CD4-positive, alpha-beta T cell treated with Interleukin-15 for 1 hour (primary cell): ENCODE data around the gene RHD.
"Not testable (repeated sequence)": the region's sequence is repeated elsewhere in the genome, so short reads cannot be mapped to it uniquely, and the experiment has no call there.

Source experiments
- DNase-seq: peaks from one replicate; pipeline ENCODE4 v3.0.0-alpha.2; 2020

Gene RHD

DNA sequence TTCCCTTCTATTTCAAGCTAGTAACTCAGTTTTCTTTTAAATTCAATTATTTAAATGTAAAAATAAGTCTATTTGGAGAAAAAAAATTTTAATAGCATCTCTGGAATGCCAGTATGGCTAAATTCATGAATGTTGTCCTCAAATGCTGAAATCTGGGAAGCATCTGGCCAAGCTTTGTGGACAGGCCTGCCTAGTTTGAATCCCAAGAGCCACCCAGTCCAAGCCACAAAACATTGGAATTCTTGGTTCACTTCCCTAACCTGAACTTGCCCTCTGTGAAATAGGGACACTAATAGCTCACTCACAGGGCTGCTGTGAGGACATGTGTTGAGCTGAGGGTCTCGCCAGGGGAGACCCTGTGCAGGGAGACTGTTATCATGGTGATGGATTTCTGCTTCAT lies 37.2 kb downstream of the RHD start:
- DNase-seq, result not testable (repeated sequence)

- DNase-seq, result not testable (repeated sequence)
These were observed 40.6 kb downstream of the RHD start for GRCh38 chr1:25312806-25313470.

- not testable (repeated sequence) for DNase-seq
These were observed 48.1 kb downstream of the RHD start for GRCh38 chr1:25320314-25320938.

DNA sequence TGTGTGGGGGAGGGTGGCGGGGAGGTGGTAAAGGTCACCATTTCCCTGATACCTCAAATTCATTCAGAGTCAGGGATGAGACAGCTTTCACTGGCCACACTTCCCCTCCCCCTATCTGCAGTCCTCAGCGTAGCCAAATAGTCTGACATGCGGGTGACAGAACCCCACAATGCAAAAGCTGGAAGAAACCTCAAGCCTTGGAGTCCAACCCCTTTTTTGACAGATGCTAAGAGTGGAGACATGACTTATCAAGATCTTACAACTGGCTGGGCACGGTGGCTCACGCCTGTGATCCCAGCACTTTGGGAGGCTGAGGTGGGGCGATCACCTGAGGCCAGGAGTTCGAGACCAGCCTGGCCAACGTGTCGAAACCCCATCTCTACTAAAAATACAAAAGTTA lies 49.8 kb downstream of the RHD start:
- DNase-seq, result not testable (repeated sequence)

DNA sequence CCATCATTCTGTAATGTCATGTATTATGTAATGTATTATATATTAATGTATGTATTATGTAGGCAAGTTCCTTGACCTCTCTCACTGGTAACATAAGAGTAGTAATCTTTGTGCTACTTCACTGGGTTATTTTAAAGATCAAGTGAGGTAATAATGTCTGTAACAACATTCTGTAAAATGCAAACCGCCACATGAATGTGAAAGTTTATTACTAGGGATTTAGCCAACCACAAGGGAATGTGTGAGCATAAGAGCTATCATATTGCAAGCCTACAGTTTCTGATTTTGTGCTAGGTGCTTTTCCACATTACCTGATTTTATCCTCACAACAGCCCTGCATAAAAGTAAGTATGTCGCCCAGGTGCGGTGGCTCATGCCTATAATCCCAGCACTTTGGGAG lies 52.1 kb downstream of the RHD start:
- not testable (repeated sequence) for DNase-seq

DNA sequence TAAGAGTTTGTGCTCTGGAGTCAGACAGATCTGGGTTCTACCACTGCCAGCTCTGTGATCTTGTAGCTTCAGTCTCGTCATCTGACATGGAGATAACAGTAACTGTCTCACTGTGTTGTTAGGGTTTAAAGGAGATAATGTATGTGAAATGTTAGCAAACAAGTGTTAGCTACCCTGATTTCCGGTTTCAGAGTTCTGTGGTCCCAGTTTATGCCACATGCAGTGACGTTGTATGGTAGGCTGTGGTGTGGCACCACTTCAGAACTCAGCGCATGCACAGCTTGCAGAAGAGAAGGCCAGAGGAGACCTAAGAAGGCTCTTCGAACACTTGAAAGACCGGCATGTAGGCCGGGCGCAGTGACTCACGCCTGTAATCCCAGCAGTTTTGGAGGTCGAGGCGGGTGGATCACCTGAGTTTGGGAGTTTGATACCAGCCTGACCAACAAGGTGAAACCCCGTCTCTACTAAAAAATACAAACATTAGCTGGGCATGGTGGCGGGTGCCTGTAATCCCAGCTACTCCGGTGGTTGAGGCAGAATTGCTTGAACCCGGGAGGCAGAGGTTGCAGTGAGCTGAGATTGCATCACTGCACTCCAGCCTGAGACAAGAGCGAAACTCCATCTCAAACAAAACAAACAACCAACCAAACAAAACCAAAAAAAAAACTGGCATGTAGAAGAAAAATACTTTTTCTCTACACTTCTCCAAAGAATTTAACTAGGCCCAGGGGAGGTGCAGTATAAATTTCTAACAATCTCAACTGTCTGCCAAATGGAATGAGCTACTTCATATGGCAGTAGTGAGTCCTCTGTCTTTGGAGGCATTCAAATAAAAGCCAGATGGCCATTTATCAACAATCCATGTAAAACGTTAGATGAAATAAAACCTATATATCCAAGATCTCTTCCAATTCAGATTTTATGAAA lies 55.8 kb downstream of the RHD start:
- DNase-seq, result not testable (repeated sequence)

DNA sequence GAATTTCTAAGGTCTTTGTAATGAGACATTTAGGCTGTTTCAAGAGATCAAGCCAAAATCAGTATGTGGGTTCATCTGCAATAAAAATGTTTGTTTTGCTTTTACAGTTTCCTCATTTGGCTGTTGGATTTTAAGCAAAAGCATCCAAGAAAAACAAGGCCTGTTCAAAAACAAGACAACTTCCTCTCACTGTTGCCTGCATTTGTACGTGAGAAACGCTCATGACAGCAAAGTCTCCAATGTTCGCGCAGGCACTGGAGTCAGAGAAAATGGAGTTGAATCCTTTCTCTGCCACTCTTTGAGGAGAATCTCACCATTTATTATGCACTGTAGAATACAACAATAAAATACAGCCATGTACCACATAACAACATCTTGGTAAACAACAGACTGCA lies 56.5 kb downstream of the RHD start:
- not testable (repeated sequence) for DNase-seq

DNA sequence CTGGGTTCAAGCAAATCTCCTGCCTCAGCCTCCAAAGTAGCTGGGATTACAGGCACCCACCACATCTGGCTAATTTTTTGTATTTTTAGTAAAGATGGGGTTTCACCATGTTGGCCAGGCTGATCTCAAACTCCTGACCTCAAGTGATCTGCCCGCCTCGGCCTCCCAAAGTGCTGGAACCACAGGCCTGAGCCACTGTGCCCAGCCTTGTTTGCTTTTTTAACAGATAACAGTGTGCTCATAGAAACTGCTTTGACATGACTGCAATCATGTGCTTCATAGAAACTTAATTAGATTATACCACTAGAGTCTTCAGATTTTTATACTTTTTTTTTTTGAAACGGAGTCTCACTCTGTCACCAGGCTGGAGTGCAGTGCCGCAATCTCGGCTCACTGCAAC lies 57.0 kb downstream of the RHD start:
- DNase-seq, result not testable (repeated sequence)

DNA sequence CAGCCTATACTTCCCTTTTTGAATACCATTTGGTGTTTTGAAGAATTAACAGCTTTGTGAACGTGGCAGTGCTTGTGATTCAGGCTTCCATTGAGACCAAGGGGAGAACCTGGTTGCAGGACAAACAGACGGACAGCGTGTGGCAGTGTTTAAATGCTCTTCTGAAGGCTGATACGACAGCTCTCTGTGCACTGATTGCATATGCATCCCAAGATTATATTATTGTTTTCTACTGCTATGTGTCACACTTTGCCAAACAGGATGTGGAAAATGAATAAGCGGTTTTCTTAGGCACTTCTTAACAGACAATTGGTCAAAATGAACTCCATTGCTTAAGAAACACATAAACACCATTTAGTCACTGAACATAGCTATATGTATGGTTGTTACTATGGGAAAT lies 57.6 kb downstream of the RHD start:
- peak; percentile 35 for DNase-seq

GRCh38 chr1:25336922-25337354 lies 64.6 kb downstream of the RHD start:
- peak; percentile 20 for DNase-seq

GRCh38 chr1:25337483-25338187 lies 65.3 kb downstream of the RHD start:
- DNase-seq, result peak; percentile 22

DNA sequence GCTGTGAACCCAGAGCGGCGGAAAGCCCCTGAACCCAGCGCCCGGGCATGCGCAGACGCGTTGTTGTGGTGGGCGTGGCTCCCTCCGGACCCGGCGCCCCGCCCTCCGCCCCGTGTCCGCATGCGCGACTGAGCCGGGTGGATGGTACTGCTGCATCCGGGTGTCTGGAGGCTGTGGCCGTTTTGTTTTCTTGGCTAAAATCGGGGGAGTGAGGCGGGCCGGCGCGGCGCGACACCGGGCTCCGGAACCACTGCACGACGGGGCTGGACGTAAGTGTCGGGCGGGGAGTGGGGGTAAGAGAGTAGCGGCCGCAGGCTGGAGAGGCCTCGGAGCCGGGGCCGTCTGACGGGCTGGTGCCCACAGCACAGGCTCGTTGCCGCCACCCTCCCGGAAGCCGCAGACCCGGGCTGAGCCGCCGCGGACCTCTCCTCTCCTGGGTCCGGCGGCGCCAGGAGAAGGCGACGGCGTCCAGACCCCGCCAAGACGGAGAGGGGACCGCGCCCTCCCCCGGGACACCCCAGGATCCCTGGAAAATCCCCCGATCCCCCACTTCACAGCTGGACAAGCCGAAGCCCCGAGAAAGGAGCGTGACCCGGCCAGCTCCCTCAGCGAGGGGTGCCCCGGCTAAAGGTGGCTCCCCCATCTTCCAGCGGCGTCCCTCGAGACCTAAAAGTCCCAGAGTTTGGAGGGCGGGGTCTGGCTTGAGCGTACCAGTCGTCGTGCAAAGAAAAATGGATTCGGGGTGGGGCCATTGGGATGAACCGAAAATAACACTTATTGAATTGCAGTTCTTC lies 66.1 kb downstream of the RHD start, which contains the start of gene TMEM50A:
Gene TMEM50A, plus strand, starts transcription at position 147 of the 794 bp plus-strand sequence. CDS start 2,153 bp downstream, outside the sequence.
- peak; percentile 90 for DNase-seq

DNA sequence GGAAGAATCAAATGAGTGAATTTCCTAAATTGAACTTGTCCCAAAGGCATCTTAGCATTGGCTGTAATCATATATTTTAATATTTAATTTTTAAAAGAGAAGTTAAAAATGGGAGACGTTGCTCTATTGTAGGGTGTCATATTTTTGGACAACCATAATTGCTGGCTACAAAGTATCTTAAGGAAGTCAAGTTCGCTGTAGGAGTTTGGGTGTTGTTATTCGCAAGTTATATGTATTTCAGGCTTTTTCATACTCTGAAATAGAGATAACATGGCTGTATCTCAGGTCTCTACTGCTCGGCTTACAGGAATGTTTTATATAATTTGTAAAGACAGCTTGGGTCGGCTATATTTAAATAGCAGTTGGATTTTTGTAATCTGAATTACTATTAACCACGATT lies 66.7 kb downstream of the RHD start:
- DNase-seq, result no peak

DNA sequence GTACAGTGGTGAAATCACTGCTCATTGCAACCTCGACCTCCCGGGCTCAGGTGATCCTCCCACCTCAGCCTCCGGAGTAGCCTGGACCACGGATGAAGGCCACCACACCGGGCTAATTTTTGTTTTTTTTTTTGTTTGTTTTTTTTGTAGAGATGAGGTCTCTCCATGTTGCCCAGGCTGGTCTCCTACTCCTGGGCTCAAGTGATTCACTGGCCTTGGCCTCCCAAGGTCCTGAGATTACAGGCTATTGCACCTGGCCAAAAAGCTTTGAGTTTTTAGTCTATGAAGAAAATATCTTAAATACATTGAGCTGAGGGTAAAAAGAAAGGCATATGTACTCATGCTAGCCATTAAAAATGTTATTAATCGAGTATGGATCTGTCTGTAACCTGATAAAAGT lies 69.4 kb downstream of the RHD start:
- DNase-seq, result no peak

DNA sequence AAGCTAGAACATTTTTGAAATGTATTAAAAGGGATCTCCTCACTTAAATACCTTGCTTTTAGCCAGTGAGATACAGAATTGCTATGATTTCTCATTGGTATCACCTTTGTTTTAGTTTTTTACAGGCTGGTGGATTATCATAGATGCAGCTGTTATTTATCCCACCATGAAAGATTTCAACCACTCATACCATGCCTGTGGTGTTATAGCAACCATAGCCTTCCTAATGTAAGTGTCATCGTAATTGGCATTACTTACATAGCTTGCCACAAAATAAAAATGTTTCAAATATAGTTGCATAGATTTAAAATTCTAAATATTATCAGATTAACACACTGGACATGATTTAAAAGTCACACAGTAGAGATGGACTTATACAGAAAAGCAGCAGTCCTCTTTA lies 70.5 kb downstream of the RHD start:
- no peak for DNase-seq

GRCh38 chr1:25343872-25344271 lies 71.6 kb downstream of the RHD start:
- no peak for DNase-seq

DNA sequence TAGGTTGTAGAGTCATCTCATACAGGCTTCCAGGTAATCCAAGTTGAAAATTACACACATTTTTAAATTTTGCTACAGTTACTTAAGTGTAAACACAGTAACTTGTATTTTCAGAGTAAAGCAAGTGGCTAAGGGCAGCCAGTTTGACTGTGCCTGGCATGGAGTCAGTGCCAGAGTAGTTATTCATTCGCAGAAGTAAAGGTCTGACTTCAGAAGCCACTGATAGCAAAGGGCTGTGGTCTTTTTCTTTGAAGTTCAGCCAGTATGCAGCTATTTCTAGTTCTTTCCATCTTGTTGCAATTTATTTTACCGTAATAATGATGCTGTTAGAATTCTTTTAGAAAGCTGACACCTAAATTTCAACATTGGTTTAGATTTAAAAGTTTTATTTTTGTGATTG lies 75.2 kb downstream of the RHD start:
- DNase-seq, result no peak

GRCh38 chr1:25349606-25350005 lies 77.3 kb downstream of the RHD start:
- no peak for DNase-seq

GRCh38 chr1:25355841-25356395 lies 83.6 kb downstream of the RHD start:
- DNase-seq, result no peak

DNA sequence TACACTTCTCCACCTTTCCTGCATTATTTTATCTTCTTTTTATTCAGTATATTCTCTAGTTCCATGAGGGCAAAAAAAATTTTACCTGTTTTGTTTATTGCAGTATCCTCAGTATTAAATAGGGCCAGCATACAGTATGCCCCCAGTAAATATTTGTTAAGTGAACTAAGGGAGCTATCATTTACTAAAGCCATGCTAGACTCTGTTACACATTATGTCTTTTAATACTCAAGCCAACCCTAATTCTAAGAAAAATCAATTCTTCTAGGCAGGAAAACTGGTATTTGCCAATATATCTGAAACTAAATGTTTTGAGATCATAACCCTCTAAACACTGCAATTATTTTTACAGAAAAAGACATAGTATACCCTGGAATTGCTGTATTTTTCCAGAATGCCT lies 84.1 kb downstream of the RHD start:
- no peak for DNase-seq

GRCh38 chr1:25356848-25357247 lies 84.5 kb downstream of the RHD start:
- DNase-seq, result no peak
